Progenitor cell of endocrine pancreas (in vitro differentiated cells): ENCODE measurements around the gene TH. TPM values are rescaled to one million over a fixed set of nuclear protein-coding genes. Genes with fewer than 3 reads are reported as not detected.
"Not testable (repeated sequence)": the region's sequence is repeated elsewhere in the genome, so short reads cannot be mapped to it uniquely, and the experiment has no call there.

Experiments used
- DNase-seq: peaks from one replicate; pipeline ENCODE4 v3.0.0; 2021; ENCODE audit warnings: low spot score; ENCODE audit not compliant: unreplicated experiment
- H3K27ac Mint-ChIP-seq: 2 replicates; pipeline ENCODE4 v1.8.0; 2021; ENCODE audit warnings: mild to moderate bottlenecking, moderate library complexity, mixed read lengths
- H3K27me3 Mint-ChIP-seq: 2 replicates; pipeline ENCODE4 v1.8.0; 2021; ENCODE audit warnings: mixed read lengths
- H3K36me3 Mint-ChIP-seq: 2 replicates; pipeline ENCODE4 v1.8.0; 2022; ENCODE audit warnings: mixed read lengths; ENCODE audit not compliant: insufficient read depth
- H3K4me1 Mint-ChIP-seq: 2 replicates; pipeline ENCODE4 v1.8.0; 2021; ENCODE audit warnings: low read depth, mixed read lengths
- H3K4me3 Mint-ChIP-seq: 2 replicates; pipeline ENCODE4 v1.8.0; 2021; ENCODE audit warnings: low read depth, mild to moderate bottlenecking, moderate library complexity, mixed read lengths
- H3K9me3 Mint-ChIP-seq: 2 replicates; pipeline ENCODE4 v1.8.0; 2021; ENCODE audit warnings: low read depth, mixed read lengths
- CTCF ChIP-seq: fragments of 200-600 bp; sonication (generic); IDR thresholded peaks from one replicate; pipeline ENCODE4 v1.5.0; 2021; ENCODE audit warnings: antibody characterized with exemption, mild to moderate bottlenecking; ENCODE audit not compliant: unreplicated experiment
- total RNA-seq: library from RNA; stranded (reverse); gene quantifications from 2 replicates; pipeline ENCODE4 v1.2.1, GENCODE V29; 2021

Gene TH
- total RNA-seq, 1 donor from 2014 or later = 0.53 TPM

- Mint-ChIP-seq H3K27ac (no peak overlapping the region), H3K9me3 (no peaks in the 10 kb centered on the region), H3K4me1 (peaks cover 14% of the 10 kb centered on the region), H3K4me3 (no peak overlapping the region), H3K36me3 (no peaks in the 10 kb centered on the region), H3K27me3 (peaks cover 22% of the 10 kb centered on the region)
- DNase-seq = no peak
- no peak for TF ChIP-seq CTCF
These were observed 8.7 kb upstream of the TH start for GRCh38 chr11:2180347-2180746.

GRCh38 chr11:2179516-2179915, 7.9 kb upstream of the TH start:
- no peak for DNase-seq
- H3K27ac Mint-ChIP-seq = no peak overlapping the region
- no peaks in the 10 kb centered on the region for H3K36me3 Mint-ChIP-seq
- TF ChIP-seq CTCF = no peak
- peaks cover 14% of the 10 kb centered on the region for H3K4me1 Mint-ChIP-seq
- H3K4me3 Mint-ChIP-seq = no peak overlapping the region
- H3K9me3 Mint-ChIP-seq = no peaks in the 10 kb centered on the region
- peaks cover 13% of the 10 kb centered on the region for H3K27me3 Mint-ChIP-seq

GRCh38 chr11:2178906-2179494, 7.4 kb upstream of the TH start:
- Mint-ChIP-seq H3K27me3 (peaks cover 13% of the 10 kb centered on the region), H3K36me3 (no peaks in the 10 kb centered on the region), H3K27ac (no peak overlapping the region), H3K4me3 (no peak overlapping the region), H3K9me3 (no peaks in the 10 kb centered on the region), H3K4me1 (peaks cover 14% of the 10 kb centered on the region)
- no peak for TF ChIP-seq CTCF
- no peak for DNase-seq

GRCh38 chr11:2178055-2178773, 6.6 kb upstream of the TH start:
- not testable (repeated sequence) for H3K36me3 Mint-ChIP-seq, DNase-seq, H3K27ac Mint-ChIP-seq, H3K9me3 Mint-ChIP-seq, H3K4me3 Mint-ChIP-seq
- Mint-ChIP-seq H3K4me1 (peaks cover 14% of the 10 kb centered on the region), H3K27me3 (peaks cover 10% of the 10 kb centered on the region)

- Mint-ChIP-seq H3K4me1 (peaks cover 14% of the 10 kb centered on the region), H3K9me3 (no peaks in the 10 kb centered on the region), H3K36me3 (no peaks in the 10 kb centered on the region), H3K27me3 (peaks cover 10% of the 10 kb centered on the region), H3K4me3 (no peak overlapping the region), H3K27ac (no peak overlapping the region)
- no peak for TF ChIP-seq CTCF
- DNase-seq = no peak
These were observed 5.5 kb upstream of the TH start for GRCh38 chr11:2177076-2177475.
